ENCODE results near the gene EXOSC7. TPM values are rescaled to one million over a fixed set of nuclear protein-coding genes. Genes with fewer than 3 reads are reported as not detected.
"Not testable (repeated sequence)": the region's sequence is repeated elsewhere in the genome, so short reads cannot be mapped to it uniquely, and the experiment has no call there.

EXOSC7 gene
- polyA plus RNA-seq, 1 donor from 2014 or later = 37.7 TPM

DNA sequence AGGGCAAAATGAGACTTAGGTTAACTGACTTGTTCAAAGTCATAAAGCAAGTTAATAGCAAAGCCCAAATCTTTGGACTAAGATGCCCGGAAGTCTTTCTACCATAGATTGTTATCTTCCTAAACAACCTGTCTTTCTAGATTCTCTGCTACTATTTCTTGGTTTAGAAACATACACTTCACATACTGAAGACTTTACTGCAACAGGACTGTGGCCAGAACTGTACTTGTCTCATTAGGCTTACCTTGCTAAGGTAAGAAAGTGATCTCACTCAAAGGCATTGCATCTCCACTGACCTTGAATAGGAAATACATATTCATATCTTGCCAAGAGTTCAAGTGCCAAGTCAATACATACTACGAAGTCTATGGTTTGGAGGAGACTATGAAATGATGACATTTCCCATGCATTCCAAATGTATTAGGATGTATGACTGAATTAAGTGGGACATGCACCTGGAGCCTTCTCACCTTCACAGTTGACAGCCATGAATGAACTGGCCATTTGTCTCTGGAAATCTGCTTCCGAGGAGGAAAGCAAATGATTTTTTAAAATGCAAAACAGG lies 5.0 kb upstream of the EXOSC7 start:
- H3K27me3 Mint-ChIP-seq = no peaks in the 10 kb centered on the region
- H3K9me3 Mint-ChIP-seq = no peaks in the 10 kb centered on the region
- peak overlapping the region in 1 of 4 donors; percentile 78 for H3K4me3 Mint-ChIP-seq
- peaks cover 22 to 50% (median 31%) of the 10 kb centered on the region in 3 donors for H3K4me1 Mint-ChIP-seq
- no peak overlapping the region for H3K27ac Mint-ChIP-seq
- H3K36me3 Mint-ChIP-seq = peaks cover 7% of the 10 kb centered on the region

DNA sequence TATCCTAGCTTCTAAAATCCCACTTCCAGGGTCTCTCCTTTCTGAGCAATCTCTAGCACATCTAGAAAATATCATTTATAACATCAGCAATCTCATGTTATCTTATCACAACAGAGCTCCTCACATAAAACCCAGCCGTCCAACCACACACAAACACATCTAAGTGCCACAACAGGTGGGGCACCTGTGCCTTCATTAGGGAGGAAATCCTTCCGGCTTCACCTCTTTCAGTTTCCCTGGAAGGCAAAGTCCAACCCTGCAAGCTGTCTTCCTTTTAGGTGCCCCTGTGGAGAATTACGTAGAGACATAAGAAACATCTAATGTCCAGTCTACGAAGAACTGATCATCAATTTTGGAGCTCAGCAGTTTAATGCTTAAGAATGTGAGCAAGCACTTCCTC lies 1.6 kb upstream of the EXOSC7 start:
- H3K4me1 Mint-ChIP-seq = peaks cover 33 to 61% (median 43%) of the 10 kb centered on the region in 3 donors
- H3K36me3 Mint-ChIP-seq = peaks cover 5% of the 10 kb centered on the region
- H3K4me3 Mint-ChIP-seq = peak overlapping the region; percentile 75 to 99 (median 94)
- H3K9me3 Mint-ChIP-seq = no peaks in the 10 kb centered on the region
- no peaks in the 10 kb centered on the region for H3K27me3 Mint-ChIP-seq
- peak overlapping the region in 2 of 3 donors; percentile 8 to 94 for H3K27ac Mint-ChIP-seq

DNA sequence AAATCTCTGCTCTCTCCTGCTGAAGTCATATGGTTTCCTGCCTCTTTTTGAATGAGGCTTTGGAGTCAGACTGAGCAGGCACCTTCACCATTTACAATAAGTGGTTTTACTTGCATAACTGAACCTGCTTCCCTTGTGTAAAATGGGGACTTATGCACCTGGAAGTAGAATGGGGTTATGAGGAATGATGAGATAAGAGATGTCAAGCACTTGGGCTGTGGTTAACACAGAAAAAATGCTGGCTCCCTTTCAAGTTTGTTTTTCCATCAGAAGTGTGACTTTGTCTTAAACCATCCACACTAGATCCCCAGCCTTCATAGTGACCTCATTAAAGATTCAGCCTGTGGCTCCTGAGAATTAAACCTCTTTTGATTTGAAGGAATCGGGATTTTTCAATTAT lies 5.2 kb downstream of the EXOSC7 start:
- H3K4me1 Mint-ChIP-seq = peaks cover 35 to 56% (median 52%) of the 10 kb centered on the region in 3 donors
- no peak overlapping the region for H3K4me3 Mint-ChIP-seq
- no peaks in the 10 kb centered on the region for H3K36me3 Mint-ChIP-seq
- no peaks in the 10 kb centered on the region for H3K9me3 Mint-ChIP-seq
- no peaks in the 10 kb centered on the region for H3K27me3 Mint-ChIP-seq
- H3K27ac Mint-ChIP-seq = peak overlapping the region in 1 of 3 donors; percentile 24

DNA sequence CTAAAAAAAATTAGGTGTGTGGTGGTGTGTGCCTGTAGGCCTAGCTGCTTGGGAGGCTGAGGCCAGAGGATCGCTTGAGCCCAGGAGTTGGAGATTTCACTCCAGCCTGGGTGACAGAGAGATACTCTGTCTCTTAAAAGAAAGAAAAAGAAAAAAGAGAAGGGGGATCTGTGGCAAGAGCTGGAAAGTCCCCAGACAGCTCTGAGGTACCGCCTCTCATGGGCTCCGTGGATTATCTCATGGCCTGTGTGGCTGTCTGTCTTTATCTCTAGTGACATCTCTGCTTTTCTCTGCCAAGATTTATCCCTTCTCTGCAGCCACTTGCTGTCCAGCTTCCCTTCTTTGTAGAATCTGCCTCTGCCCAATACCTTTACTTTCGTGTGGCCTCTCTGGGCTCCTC lies 5.7 kb downstream of the EXOSC7 start:
- Mint-ChIP-seq H3K4me1 (peaks cover 32 to 56% (median 48%) of the 10 kb centered on the region in 3 donors), H3K4me3 (peak overlapping the region in 2 of 4 donors; percentile 8 to 12), H3K9me3 (no peaks in the 10 kb centered on the region), H3K36me3 (no peaks in the 10 kb centered on the region), H3K27ac (peak overlapping the region in 2 of 3 donors; percentile 18 to 30), H3K27me3 (no peaks in the 10 kb centered on the region)

DNA sequence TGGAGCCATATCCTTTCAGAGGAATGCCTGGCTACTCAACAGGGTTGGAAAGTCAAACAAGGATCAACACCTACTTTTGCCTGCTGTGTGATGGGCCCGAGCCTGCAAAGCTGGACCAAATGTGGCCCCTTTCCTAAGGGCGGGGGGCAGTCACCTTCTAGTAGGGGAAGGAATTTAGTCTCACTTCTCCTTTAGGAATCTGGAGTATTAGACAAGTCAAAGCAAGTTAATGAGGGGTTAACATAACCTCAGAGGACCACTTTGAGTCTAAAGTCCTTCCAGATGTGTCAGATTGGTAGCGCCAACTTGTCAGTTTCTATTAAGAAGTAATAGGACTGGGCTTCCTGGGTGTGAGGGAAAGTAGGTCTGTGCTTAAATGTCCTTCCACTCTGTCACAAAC lies 6.8 kb downstream of the EXOSC7 start:
- peaks cover 26 to 50% (median 45%) of the 10 kb centered on the region in 3 donors for H3K4me1 Mint-ChIP-seq
- H3K27ac Mint-ChIP-seq = no peak overlapping the region
- H3K27me3 Mint-ChIP-seq = no peaks in the 10 kb centered on the region
- H3K4me3 Mint-ChIP-seq = no peak overlapping the region
- H3K9me3 Mint-ChIP-seq = no peaks in the 10 kb centered on the region
- H3K36me3 Mint-ChIP-seq = no peaks in the 10 kb centered on the region

DNA sequence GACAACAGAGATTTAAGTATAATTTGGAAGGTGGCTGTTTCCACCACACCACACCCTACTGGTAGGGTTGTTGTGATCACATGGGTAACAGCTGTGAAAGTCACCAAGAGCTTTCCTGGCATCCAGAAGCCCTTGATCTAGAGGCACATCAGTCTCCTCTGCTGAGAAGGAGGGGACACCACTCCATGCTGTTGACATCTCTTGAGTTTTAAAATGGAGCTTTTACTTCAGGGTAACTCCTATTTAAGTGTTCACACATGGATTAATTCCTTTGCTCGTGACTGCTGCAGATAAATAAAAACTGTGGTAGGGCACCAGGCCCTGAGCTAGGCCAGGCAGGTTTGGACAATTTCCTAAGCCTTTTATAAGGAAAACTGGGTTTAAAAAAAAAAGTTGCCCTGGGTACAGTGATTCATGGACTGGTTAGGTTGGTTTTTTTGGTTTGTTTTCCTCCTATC lies 7.5 kb downstream of the EXOSC7 start:
- Mint-ChIP-seq H3K4me3 (no peak overlapping the region), H3K9me3 (no peaks in the 10 kb centered on the region), H3K4me1 (peaks cover 23 to 49% (median 45%) of the 10 kb centered on the region in 3 donors), H3K36me3 (no peaks in the 10 kb centered on the region), H3K27ac (no peak overlapping the region), H3K27me3 (no peaks in the 10 kb centered on the region)

DNA sequence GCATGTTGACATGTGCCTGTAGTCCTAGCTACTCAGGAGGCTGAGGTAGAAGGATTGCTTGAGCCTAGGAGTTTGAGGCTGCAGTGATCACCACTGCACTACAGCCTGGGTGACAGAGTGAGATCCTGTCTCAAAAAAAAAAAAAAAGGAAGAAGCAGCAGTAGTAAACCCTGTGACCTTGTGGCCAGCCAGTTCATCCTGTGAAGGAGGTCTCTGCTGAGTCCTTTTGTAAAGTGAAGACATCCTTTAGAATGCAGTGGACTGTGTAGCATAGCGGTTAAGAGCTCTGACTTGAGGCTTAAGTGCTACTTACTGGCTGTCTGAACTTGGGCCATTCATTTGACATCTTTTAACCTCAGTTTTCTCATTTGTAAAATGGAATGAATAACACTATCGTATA lies 8.3 kb downstream of the EXOSC7 start:
- no peaks in the 10 kb centered on the region for H3K27me3 Mint-ChIP-seq
- no peak overlapping the region for H3K4me3 Mint-ChIP-seq
- no peak overlapping the region for H3K27ac Mint-ChIP-seq
- no peaks in the 10 kb centered on the region for H3K36me3 Mint-ChIP-seq
- H3K4me1 Mint-ChIP-seq = peaks cover 21 to 43% (median 42%) of the 10 kb centered on the region in 3 donors
- no peaks in the 10 kb centered on the region for H3K9me3 Mint-ChIP-seq

DNA sequence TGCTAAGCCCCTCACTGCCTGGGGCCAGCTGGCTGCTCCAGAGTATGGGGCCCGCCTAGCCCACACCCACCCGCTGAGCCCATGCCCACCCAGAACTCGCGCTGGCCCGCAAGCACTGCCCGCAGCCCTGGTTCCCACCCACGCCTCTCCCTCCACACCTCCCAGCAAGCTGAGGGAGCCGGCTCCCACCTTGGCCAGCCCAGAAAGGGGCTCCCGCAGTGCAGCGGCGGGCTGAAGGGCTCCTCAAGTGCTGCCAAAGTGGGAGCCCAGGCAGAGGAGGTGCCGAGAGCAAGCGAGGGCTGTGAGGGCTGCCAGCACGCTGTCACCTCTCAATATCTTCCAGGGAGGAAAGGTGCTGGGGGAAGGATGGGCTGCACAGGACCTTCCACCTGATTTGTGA lies 10.3 kb downstream of the EXOSC7 start:
- H3K9me3 Mint-ChIP-seq, H3K4me3 Mint-ChIP-seq, H3K27ac Mint-ChIP-seq, H3K27me3 Mint-ChIP-seq, H3K36me3 Mint-ChIP-seq: not testable (repeated sequence)
- H3K4me1 Mint-ChIP-seq = peaks cover 18 to 32% (median 30%) of the 10 kb centered on the region in 3 donors

DNA sequence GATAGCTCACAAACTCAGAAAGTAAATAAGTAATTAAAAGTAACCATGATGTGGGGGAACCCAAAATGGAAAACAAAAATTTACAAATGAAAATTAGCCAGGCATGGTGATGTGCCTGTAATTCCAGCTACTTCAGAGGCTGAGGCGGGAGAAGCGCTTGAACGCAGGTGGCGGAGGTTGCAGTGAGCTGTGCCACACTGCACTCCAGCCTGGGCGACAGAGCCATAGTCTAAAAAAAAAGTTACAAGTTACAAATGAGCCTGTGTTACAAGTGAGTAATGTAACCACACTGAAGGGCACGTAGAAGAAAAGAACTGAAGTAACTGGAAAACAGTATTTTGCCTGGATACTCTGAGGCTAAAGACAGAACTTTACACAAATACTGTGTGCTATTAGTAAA lies 11.3 kb downstream of the EXOSC7 start:
- Mint-ChIP-seq H3K4me3 (no peak overlapping the region), H3K27ac (no peak overlapping the region), H3K9me3 (no peaks in the 10 kb centered on the region), H3K27me3 (no peaks in the 10 kb centered on the region), H3K4me1 (peaks cover 11 to 24% (median 23%) of the 10 kb centered on the region in 3 donors), H3K36me3 (no peaks in the 10 kb centered on the region)

DNA sequence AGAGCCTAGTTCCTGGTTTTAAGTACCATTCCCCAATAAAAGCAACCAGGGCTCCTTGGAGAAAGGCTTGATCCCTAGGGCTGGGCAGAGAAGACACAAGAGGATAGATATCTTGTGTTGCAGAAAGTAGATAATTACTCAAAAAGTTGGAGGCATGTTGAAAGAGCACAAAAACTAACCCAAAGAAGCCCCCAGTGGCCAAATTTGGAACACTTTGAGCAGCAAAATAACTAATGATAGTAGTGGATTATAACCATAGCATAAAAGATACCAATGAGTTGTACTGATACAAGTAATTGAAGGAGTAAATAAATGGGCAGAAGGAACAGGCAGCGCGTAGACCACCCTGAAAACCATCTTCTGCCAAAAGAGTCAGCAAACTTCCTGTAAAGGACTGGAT lies 12.0 kb downstream of the EXOSC7 start:
- H3K27ac Mint-ChIP-seq = no peak overlapping the region
- peaks cover 9 to 21% (median 19%) of the 10 kb centered on the region in 3 donors for H3K4me1 Mint-ChIP-seq
- no peak overlapping the region for H3K4me3 Mint-ChIP-seq
- H3K36me3 Mint-ChIP-seq = no peaks in the 10 kb centered on the region
- H3K27me3 Mint-ChIP-seq = no peaks in the 10 kb centered on the region
- no peaks in the 10 kb centered on the region for H3K9me3 Mint-ChIP-seq

DNA sequence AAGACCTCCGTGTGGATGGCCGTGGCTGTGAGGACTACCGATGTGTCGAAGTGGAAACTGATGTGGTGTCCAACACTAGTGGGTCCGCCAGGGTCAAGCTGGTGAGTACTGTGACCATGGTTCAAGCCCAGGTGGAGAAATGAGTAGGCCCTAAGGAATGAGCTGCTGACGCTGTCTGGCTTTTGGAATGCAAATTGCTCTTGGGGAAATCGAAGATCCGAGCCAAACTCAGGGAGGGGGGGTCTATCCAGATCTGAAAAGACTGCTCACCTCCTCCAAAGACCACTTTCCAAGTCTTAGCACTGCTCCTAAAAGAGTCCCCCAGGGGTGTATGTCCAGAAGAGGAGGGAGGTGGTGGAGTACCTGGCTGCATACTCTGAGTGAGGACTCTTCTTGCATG lies 13.1 kb downstream of the EXOSC7 start:
- H3K4me1 Mint-ChIP-seq = peaks cover 8 to 15% (median 15%) of the 10 kb centered on the region in 3 donors
- H3K27ac Mint-ChIP-seq = no peak overlapping the region
- H3K9me3 Mint-ChIP-seq = no peaks in the 10 kb centered on the region
- no peaks in the 10 kb centered on the region for H3K36me3 Mint-ChIP-seq
- no peaks in the 10 kb centered on the region for H3K27me3 Mint-ChIP-seq
- H3K4me3 Mint-ChIP-seq = no peak overlapping the region

DNA sequence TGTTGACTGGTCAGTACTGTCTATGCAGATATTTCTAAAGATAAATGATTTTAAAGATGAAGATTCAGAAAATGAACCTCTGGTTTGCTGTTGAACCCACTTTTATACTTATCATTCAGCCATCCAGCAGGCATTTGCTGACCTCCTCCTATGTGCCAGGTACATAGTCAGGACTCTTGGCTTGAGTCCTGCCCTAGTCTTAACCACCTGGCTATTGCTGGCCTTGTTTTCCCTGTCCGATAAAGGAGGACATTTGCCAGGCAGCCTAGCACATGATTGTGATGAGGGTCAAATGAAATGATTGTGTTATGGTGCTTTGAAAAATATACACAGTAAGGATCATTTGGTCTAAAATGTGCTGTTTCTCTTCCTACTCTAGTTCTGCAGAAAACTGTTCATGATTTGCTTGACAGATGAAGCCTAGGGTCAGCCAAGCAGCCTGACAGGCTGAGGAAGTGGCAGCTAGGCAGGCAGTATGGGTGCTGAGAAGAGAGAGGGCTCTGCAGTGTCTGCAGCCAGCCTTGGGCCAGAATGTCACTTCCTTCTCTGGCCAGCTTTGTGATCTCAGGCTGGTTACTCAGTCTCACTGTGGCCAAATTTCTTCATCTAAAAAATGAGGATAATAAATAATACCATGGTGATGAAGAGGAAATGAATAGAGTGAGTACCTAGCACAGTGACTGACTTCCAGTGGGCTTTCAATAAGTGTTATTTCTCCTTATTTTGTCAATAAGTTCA lies 13.8 kb downstream of the EXOSC7 start:
- Mint-ChIP-seq H3K9me3 (no peaks in the 10 kb centered on the region), H3K36me3 (no peaks in the 10 kb centered on the region), H3K27ac (no peak overlapping the region), H3K27me3 (no peaks in the 10 kb centered on the region), H3K4me1 (peaks cover 8 to 15% (median 13%) of the 10 kb centered on the region in 3 donors), H3K4me3 (no peak overlapping the region)

DNA sequence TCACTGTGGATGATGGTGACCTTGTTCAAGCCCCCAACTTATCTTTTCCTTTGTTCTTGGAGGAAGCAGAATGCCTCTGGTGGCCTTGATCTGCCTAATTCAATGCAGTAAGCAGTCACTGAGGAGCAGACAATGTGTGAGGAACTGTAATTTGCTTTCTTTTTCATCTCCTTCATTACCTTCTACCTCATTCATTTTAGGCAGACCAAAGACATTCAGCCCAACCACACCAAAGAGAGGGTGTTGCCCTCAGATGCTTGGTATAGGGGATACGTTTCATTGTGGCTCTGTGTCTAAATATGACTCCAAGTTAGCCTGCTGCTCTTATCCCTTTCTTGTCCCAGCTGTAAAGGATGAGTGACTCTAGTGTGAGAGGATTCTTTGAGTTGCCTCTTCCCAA lies 15.3 kb downstream of the EXOSC7 start:
- H3K36me3 Mint-ChIP-seq = peaks cover 1% of the 10 kb centered on the region
- H3K27me3 Mint-ChIP-seq = no peaks in the 10 kb centered on the region
- H3K27ac Mint-ChIP-seq = no peak overlapping the region
- H3K4me1 Mint-ChIP-seq = peaks cover 8 to 16% (median 10%) of the 10 kb centered on the region in 3 donors
- H3K9me3 Mint-ChIP-seq = no peaks in the 10 kb centered on the region
- H3K4me3 Mint-ChIP-seq = no peak overlapping the region

DNA sequence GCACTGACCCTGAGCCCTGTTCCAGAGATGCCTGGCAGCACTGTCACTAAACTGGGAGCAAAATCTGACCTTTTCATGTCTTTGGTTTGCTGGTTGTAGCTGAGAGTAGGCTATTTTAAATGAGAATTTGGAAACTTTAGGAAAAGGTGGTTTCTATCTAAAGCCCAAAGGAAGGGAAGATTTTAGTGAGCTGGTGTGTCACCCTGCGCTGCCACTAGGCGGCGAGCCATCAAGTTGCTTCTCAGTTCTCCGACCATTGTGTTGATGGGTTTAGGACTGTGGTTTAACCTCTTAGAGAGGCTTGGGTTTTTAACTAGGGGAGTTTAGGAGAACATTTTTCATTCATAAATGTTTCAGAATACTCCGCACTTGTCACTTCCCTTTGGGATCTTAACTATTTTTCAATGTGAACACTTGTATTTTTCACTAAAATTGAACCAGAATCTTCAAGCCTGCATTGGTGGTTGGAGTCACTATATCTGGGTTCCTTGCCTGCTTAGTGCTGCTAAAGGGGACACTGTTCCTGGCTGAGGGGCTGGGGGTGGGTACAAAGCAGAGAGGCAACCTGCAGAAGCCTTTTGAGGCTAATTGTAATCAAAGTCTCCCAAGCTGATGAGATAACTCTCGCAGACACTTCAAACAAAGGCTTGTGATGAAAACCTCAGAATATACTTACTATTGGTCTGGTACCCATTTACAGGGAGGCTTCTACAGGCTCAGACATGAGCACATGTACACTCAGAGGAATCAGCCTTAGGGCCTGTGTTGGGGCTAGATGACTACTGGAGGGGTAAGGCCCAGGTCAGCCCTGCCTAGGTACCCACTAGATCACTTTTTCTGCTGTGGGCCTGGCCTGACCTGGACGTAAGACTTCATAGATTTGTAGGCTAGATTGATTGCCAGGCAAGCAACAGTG lies 16.8 kb downstream of the EXOSC7 start:
- H3K9me3 Mint-ChIP-seq = no peaks in the 10 kb centered on the region
- peak overlapping the region in 1 of 4 donors; percentile 5 for H3K4me3 Mint-ChIP-seq
- peaks cover 7 to 16% (median 8%) of the 10 kb centered on the region in 3 donors for H3K4me1 Mint-ChIP-seq
- H3K36me3 Mint-ChIP-seq = peaks cover 1% of the 10 kb centered on the region
- H3K27ac Mint-ChIP-seq = peak overlapping the region in 1 of 3 donors; percentile 5
- H3K27me3 Mint-ChIP-seq = no peaks in the 10 kb centered on the region

All from IgD-negative memory B cell (primary cell).